Activated T-cell treated with anti-CD3 and anti-CD28 coated beads for 1 hour (primary cell): ENCODE data around the gene NMU.
"Not testable (repeated sequence)": the region's sequence is repeated elsewhere in the genome, so short reads cannot be mapped to it uniquely, and the experiment has no call there.

ENCODE experiments used
- DNase-seq: peaks from one replicate; pipeline ENCODE4 v3.0.0-alpha.2; 2020; ENCODE audit warnings: low read depth

NMU gene

GRCh38 chr4:55624063-55624462, 12.0 kb downstream of the NMU start:
- not testable (repeated sequence) for DNase-seq

- DNase-seq: no peak
Measured at GRCh38 chr4:55618546-55619143, 17.5 kb downstream of the NMU start.

- DNase-seq: no peak
Measured at GRCh38 chr4:55617587-55618197, 18.4 kb downstream of the NMU start.

- DNase-seq: no peak
Measured at GRCh38 chr4:55615008-55615407, 21.1 kb downstream of the NMU start.

- no peak for DNase-seq
Measured at GRCh38 chr4:55613621-55614020, 22.5 kb downstream of the NMU start.

- DNase-seq: no peak
Measured at GRCh38 chr4:55612341-55612740, 23.8 kb downstream of the NMU start.

- no peak for DNase-seq
Measured at GRCh38 chr4:55611358-55612059, 24.6 kb downstream of the NMU start.

GRCh38 chr4:55610381-55610780, 25.7 kb downstream of the NMU start:
- DNase-seq: no peak

- no peak for DNase-seq
Measured at GRCh38 chr4:55609393-55609866, 26.7 kb downstream of the NMU start.

- no peak for DNase-seq
Measured at GRCh38 chr4:55608591-55608990, 27.5 kb downstream of the NMU start.

- DNase-seq: no peak
Measured at GRCh38 chr4:55604996-55605395, 31.1 kb downstream of the NMU start.

GRCh38 chr4:55600640-55601039, 35.5 kb downstream of the NMU start:
- DNase-seq: no peak

GRCh38 chr4:55598641-55599040, 37.5 kb downstream of the NMU start:
- DNase-seq: no peak

GRCh38 chr4:55592014-55592413, 44.1 kb downstream of the NMU start, which contains the start of gene PDCL2:
TSS of gene PDCL2 (minus strand) at chr4:55592245. CDS start at chr4:55592109, 136 bp downstream.
- DNase-seq: no peak

GRCh38 chr4:55588160-55588559, 47.9 kb downstream of the NMU start:
- DNase-seq: no peak

GRCh38 chr4:55582773-55583172, 53.3 kb downstream of the NMU start:
- DNase-seq: not testable (repeated sequence)

GRCh38 chr4:55578341-55579010, 57.6 kb downstream of the NMU start:
- no peak for DNase-seq

GRCh38 chr4:55575513-55575912, 60.6 kb downstream of the NMU start:
- no peak for DNase-seq

GRCh38 chr4:55574252-55574651, 61.8 kb downstream of the NMU start:
- no peak for DNase-seq

GRCh38 chr4:55571806-55572205, 64.3 kb downstream of the NMU start:
- no peak for DNase-seq

- no peak for DNase-seq
Measured at GRCh38 chr4:55568905-55569504, 67.1 kb downstream of the NMU start.

- no peak for DNase-seq
Measured at GRCh38 chr4:55561889-55562288, 74.2 kb downstream of the NMU start.
